ENCODE data around the gene CPAMD8.

- no peak for TF ChIP-seq POLR2A (IDR thresholded peaks at IDR 0.05)
- TF ChIP-seq CTCF (IDR thresholded peaks at IDR 0.05), result no peak
Observed at GRCh38 chr19:16952046-16952445, 74.6 kb downstream of the CPAMD8 start.
